ENCODE data around the gene C6orf89. TPM values are rescaled to one million over a fixed set of nuclear protein-coding genes. Genes with fewer than 3 reads are reported as not detected.

The C6orf89 gene
- total RNA-seq, 4 donors from 2014 or later: 25.6 to 39.1 (median 28.9) TPM

DNA sequence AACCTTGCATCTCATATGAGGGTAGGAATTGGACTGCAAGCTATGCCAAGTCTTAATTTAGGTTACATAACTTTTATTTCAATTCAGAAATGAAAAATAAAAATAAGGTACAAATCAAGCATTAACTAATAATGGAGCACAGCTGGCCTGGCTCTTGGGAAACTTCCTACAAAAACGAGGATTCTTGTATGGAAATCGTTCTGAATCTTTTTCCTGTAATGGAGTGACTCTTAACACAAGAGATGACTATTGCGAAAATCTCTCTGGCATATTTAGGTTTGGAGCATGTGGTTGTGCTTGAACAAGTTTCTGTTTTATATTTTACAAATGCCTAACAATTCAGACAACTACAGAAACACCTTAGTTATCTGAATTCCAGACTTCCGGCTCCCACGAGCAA lies 34.8 kb downstream of the C6orf89 start:
- no peaks in the 10 kb centered on the region for H3K27me3 ChIP-seq
- H3K4me1 ChIP-seq: no peaks in the 10 kb centered on the region
- no peak overlapping the region for H3K27ac ChIP-seq
- H3K4me3 ChIP-seq: no peak overlapping the region
- no peaks in the 10 kb centered on the region for H3K9me3 ChIP-seq
- H3K36me3 ChIP-seq: peaks cover 0 to 84% (median 0%) of the 10 kb centered on the region in 3 donors
- no peak for DNase-seq
- TF ChIP-seq, protein P1, sequence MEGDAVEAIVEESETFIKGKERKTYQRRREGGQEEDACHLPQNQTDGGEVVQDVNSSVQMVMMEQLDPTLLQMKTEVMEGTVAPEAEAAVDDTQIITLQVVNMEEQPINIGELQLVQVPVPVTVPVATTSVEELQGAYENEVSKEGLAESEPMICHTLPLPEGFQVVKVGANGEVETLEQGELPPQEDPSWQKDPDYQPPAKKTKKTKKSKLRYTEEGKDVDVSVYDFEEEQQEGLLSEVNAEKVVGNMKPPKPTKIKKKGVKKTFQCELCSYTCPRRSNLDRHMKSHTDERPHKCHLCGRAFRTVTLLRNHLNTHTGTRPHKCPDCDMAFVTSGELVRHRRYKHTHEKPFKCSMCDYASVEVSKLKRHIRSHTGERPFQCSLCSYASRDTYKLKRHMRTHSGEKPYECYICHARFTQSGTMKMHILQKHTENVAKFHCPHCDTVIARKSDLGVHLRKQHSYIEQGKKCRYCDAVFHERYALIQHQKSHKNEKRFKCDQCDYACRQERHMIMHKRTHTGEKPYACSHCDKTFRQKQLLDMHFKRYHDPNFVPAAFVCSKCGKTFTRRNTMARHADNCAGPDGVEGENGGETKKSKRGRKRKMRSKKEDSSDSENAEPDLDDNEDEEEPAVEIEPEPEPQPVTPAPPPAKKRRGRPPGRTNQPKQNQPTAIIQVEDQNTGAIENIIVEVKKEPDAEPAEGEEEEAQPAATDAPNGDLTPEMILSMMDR (IDR thresholded peaks at IDR 0.05): no peak
- no peak for TF ChIP-seq POLR2A (IDR thresholded peaks at IDR 0.05)

DNA sequence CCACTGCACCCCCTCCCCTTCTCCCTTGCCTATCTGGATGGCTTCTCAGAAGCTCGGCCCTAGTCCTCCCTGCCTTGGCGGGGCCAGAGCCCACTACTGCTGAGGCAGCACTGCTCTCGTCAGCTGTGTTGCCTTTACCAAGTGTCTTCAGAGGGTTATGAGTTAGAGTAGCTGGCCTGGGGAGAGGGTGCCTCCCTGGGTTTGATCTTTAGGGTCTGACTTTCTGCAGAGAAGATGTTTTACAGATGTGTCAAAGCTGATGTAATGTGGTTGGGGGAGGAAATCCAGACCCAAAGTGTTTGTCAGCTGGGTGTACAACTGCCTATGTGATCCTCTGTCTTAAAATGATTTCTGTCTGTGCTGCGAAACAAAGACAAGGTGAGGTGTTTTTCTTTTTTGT lies 38.4 kb downstream of the C6orf89 start:
- TF ChIP-seq, protein P1 (IDR thresholded peaks at IDR 0.05): no peak
- no peak for TF ChIP-seq POLR2A (IDR thresholded peaks at IDR 0.05)
- Histone ChIP-seq H3K4me3 (no peak overlapping the region), H3K27me3 (no peaks in the 10 kb centered on the region), H3K9me3 (no peaks in the 10 kb centered on the region), H3K36me3 (peaks cover 0 to 50% (median 0%) of the 10 kb centered on the region in 3 donors), H3K4me1 (no peaks in the 10 kb centered on the region), H3K27ac (no peak overlapping the region)
- DNase-seq: no peak

DNA sequence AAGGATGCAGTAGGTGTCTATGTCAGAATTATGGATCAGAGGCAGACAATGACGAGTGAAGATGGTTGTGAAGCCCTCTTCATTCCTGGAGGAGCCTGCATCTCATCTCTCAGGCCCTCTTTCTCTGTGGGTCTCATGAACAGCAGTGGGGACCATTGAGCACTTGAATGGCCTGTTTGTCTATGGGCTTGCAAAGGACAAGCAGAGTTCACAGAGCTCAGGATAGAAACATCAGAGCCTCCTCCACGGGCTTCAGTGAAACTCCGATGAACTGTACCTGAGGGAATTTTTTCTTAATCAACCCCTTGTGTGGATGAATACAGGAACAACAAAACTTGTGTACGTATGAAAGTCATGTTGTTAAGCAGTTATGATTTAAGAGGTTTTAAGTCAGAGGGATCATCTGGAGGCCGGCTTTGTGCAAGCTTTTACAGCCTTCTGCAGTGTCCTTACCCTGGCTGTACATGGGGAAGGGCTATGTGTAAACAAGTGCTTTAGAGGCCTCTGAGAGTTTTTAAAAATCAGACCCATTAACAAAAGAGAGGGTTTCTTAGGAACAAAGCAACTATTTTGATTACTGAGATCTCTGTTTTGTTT lies 39.1 kb downstream of the C6orf89 start:
- Histone ChIP-seq H3K9me3 (no peaks in the 10 kb centered on the region), H3K4me1 (no peaks in the 10 kb centered on the region), H3K36me3 (peaks cover 0 to 42% (median 0%) of the 10 kb centered on the region in 3 donors), H3K27ac (no peak overlapping the region), H3K4me3 (no peak overlapping the region), H3K27me3 (no peaks in the 10 kb centered on the region)
- no peak for TF ChIP-seq POLR2A (IDR thresholded peaks at IDR 0.05)
- TF ChIP-seq, protein P1 (IDR thresholded peaks at IDR 0.05): no peak
- no peak for DNase-seq

DNA sequence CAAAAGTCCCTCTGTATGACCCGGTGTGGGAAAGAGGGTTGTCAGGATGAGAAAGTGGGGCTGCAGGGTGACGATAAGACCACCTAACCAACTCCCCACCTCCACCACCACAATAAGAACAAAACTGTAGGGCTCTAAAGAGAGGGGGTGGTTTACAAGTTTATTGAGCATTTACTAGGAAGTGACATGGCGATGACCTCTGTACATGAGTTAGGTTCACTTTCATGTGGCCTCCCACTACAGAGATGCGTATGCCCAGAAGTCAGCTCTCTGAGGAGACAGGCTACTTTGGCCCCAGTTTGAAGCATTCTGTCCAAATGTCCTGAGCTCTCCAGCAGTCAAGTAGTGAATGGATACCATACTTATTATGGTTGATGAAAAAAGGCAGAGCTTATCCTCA lies 40.1 kb downstream of the C6orf89 start:
- no peaks in the 10 kb centered on the region for H3K27me3 ChIP-seq
- H3K9me3 ChIP-seq: no peaks in the 10 kb centered on the region
- no peak overlapping the region for H3K4me3 ChIP-seq
- TF ChIP-seq, protein P1 (IDR thresholded peaks at IDR 0.05): no peak
- TF ChIP-seq POLR2A (IDR thresholded peaks at IDR 0.05): no peak
- H3K36me3 ChIP-seq: peaks cover 0 to 33% (median 0%) of the 10 kb centered on the region in 3 donors
- no peak for DNase-seq
- no peak overlapping the region for H3K27ac ChIP-seq
- no peaks in the 10 kb centered on the region for H3K4me1 ChIP-seq

DNA sequence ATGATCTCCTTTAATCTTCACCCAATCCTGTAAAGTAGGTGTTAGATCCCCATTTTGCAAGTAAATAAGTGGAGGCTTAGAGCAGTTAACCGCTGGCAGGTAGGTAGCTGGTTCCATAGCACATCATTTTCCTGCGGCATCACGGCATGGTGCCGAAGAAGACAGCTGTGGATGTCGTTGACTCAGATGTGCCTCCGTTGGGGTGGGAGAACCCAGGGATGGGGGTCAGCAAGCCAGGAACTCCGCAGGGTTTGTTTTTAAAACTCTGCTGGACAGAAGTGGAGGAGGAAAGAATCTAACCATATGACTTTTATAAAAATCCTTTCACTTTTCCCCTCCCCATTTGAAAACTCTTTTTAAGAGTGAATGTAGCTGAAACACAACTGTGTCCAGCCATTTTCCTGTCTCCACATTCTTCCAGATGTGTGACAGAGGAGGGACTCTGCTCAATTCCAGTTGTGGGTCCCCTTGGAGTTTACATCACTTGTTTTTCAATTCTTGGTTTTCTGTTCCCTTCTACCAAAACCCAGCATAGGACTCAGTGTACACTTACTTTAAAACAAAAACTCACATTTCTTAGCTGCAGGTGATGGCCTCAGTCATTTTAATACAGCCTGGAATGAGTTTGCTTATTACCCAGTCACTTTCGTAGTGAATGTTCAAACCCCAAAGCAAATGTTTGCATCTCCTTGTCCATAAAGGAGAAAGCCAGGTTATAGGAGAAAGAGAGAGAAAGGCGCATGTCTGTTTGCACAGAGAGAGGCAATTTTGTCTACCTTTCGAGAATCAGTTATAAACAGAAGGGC lies 41.2 kb downstream of the C6orf89 start:
- DNase-seq: no peak
- Histone ChIP-seq H3K4me3 (no peak overlapping the region), H3K36me3 (peaks cover 0 to 28% (median 0%) of the 10 kb centered on the region in 3 donors), H3K27ac (peak overlapping the region in 1 of 4 donors; percentile 10), H3K27me3 (no peaks in the 10 kb centered on the region), H3K9me3 (no peaks in the 10 kb centered on the region), H3K4me1 (no peaks in the 10 kb centered on the region)
- TF ChIP-seq, protein P1 (IDR thresholded peaks at IDR 0.05): no peak
- TF ChIP-seq POLR2A (IDR thresholded peaks at IDR 0.05): no peak

Data from Peyer's patch (tissue), 4 donors.